Lower leg skin (tissue), 3 donors: ENCODE results near the gene SRMS.

ENCODE experiments used
- POLR2A ChIP-seq, 2 donors: fragments of 450-650 bp; IDR thresholded peaks; one replicate each; pipeline ENCODE4 v1.6.1; 2016 to 2017; ENCODE audit warnings: antibody characterized with exemption in 2 of 2, mild to moderate bottlenecking in 1 of 2, moderate library complexity in 1 of 2
- TF ChIP-seq, protein P1 (sequence below), 3 donors: fragments of 450-650 bp; IDR thresholded peaks; one replicate each; pipeline ENCODE4 v1.5.1; 2016; ENCODE audit warnings: antibody characterized with exemption in 3 of 3, mild to moderate bottlenecking in 3 of 3, moderate library complexity in 2 of 3

DNA sequence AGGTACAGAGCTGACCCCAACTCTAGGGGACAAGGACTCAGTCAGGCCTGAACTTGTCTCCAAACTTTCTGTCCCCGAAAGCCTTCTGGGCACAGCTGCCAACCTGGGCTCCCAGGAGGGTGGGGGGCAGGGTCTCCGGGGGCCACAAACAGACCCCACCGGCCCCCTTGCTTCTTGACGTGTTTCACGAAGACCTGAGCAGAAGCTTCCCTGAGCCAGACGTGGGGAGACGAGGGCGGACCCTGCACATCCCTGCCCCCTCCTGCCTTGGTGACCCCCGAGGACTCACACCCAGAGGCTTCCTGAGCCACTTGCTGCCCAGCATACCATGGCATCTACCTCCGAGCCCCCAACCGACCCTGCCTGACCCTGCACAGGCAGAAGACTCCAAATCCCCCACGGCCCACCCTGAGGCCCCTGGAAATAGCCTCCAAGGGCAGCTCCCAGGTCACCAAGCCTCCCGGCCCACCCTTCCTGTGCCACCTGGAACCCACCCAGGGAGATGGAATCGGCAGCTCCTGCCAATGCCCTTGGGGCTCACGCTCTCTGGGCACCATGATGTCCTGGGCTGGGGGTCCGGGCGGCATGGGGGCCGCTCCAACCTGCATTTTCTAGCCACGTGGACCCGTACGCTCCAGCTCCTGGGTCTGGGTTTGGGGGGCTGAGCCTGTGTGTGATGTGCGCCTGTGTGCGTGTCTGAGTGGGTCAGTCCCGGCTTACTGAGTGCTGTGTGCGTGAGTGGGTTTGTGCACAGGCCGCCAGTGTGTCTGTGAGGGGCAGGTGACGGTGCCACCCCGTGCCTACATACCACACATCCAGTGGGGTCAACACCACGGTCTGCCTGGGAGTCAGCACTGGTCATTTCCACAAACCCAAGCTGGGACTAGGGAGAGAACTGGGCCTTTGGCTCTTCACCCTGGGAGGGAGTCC lies 7.8 kb downstream of the SRMS start:
- TF ChIP-seq, protein P1, sequence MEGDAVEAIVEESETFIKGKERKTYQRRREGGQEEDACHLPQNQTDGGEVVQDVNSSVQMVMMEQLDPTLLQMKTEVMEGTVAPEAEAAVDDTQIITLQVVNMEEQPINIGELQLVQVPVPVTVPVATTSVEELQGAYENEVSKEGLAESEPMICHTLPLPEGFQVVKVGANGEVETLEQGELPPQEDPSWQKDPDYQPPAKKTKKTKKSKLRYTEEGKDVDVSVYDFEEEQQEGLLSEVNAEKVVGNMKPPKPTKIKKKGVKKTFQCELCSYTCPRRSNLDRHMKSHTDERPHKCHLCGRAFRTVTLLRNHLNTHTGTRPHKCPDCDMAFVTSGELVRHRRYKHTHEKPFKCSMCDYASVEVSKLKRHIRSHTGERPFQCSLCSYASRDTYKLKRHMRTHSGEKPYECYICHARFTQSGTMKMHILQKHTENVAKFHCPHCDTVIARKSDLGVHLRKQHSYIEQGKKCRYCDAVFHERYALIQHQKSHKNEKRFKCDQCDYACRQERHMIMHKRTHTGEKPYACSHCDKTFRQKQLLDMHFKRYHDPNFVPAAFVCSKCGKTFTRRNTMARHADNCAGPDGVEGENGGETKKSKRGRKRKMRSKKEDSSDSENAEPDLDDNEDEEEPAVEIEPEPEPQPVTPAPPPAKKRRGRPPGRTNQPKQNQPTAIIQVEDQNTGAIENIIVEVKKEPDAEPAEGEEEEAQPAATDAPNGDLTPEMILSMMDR (IDR thresholded peaks at IDR 0.05) = no peak
- TF ChIP-seq POLR2A (IDR thresholded peaks at IDR 0.05) = no peak
